CD4-positive, alpha-beta T cell (primary cell): Measurements from ENCODE around the gene PHTF2. TPM values are rescaled to one million over a fixed set of nuclear protein-coding genes. Genes with fewer than 3 reads are reported as not detected.

ENCODE experiments used
- ATAC-seq: fragments of 200-7000 bp; cut with Tn5 transposase; one replicate; pipeline ENCODE4 v1.10.0; 2022; ENCODE audit warnings: mild to moderate bottlenecking; ENCODE audit not compliant: poor library complexity
- CTCF ChIA-PET: fragments of 350-600 bp; sonication (Branson Sonifier 250); formaldehyde crosslinking; loops from one replicate; lab custom pipeline; 2021; ENCODE audit warnings: antibody characterized with exemption, inconsistent platforms; lab: Charles Lee
- POLR2A ChIA-PET: fragments of 350-600 bp; sonication (Branson Sonifier 250); formaldehyde crosslinking; loops from one replicate; lab custom pipeline; 2021; ENCODE audit warnings: antibody characterized with exemption, inconsistent platforms; lab: Charles Lee
- DNase-seq, 14 experiments: peaks; one replicate each; pipeline ENCODE4 v3.0.0-alpha.2; 2013 to 2020; ENCODE audit warnings: mixed read lengths in 2 of 14
- H3K27ac ChIP-seq, 2 donors: one replicate each; pipeline versions ENCODE4 v1.5.1 to v1.7.0; 2013; ENCODE audit warnings: low read length in 2 of 2, low read depth in 1 of 2, mild to moderate bottlenecking in 1 of 2
- H3K27me3 ChIP-seq, 2 experiments: 1 replicate in 1 of 2; 2 replicates in 1 of 2; pipeline versions ENCODE4 v1.6.1 to v1.7.0; 2013; ENCODE audit warnings: low read length in 2 of 2, control low read depth in 1 of 2, mild to moderate bottlenecking in 1 of 2, moderate library complexity in 1 of 2; ENCODE audit not compliant: insufficient read depth in 2 of 2, control insufficient read depth in 1 of 2
- H3K36me3 ChIP-seq: one replicate; pipeline ENCODE4 v1.6.1; 2013; ENCODE audit warnings: low read length, control low read depth; ENCODE audit not compliant: insufficient read depth
- H3K4me1 ChIP-seq: one replicate; pipeline ENCODE4 v1.6.1; 2013; ENCODE audit warnings: low read length, control low read depth; ENCODE audit not compliant: insufficient read depth
- H3K4me3 ChIP-seq: one replicate; pipeline ENCODE4 v1.5.1; 2013; ENCODE audit warnings: mild to moderate bottlenecking, low read length, moderate library complexity
- H3K9me3 ChIP-seq, 2 experiments: 1 replicate in 1 of 2; 2 replicates in 1 of 2; pipeline versions ENCODE4 v1.6.1 to v1.7.0; 2013; ENCODE audit warnings: low read length in 2 of 2, mild to moderate bottlenecking in 2 of 2, control low read depth in 1 of 2, moderate library complexity in 1 of 2; ENCODE audit not compliant: control insufficient read depth in 1 of 2, insufficient read depth in 1 of 2
- H3K27ac Mint-ChIP-seq: one replicate; pipeline ENCODE4 v1.8.0; 2020; ENCODE audit warnings: mixed read lengths
- H3K27me3 Mint-ChIP-seq: one replicate; pipeline ENCODE4 v1.8.0; 2021; ENCODE audit warnings: mixed read lengths
- H3K36me3 Mint-ChIP-seq: one replicate; pipeline ENCODE4 v1.8.0; 2021; ENCODE audit warnings: low read depth, mixed read lengths
- H3K4me1 Mint-ChIP-seq: one replicate; pipeline ENCODE4 v1.8.0; 2021; ENCODE audit warnings: low read depth, mixed read lengths
- H3K4me3 Mint-ChIP-seq: one replicate; pipeline ENCODE4 v1.8.0; 2020; ENCODE audit warnings: mild to moderate bottlenecking, mixed read lengths
- H3K9me3 Mint-ChIP-seq: one replicate; pipeline ENCODE4 v1.8.0; 2020; ENCODE audit warnings: mixed read lengths
- intact Hi-C, 2 experiments: fragments of 100-400 bp; cut with DNase I in 1 of 2; cut with micrococcal nuclease in 1 of 2; formaldehyde crosslinking; loops; one replicate each; pipeline versions ENCODE4 v1.15.1 to v1.9.0; 2023 to 2025; cut with DNase I, micrococcal nuclease
- total RNA-seq, 174 experiments: library from RNA in 2 of 174; stranded (reverse) in 2 of 174; gene quantifications; one replicate each; pipeline ENCODE4 v1.2.3 and lab custom pipeline; 2021 to 2026
- TF ChIP-seq, protein P1 (sequence below): fragments of 200-600 bp; IDR thresholded peaks from one replicate; pipeline ENCODE4 v1.8.0; 2022; ENCODE audit warnings: antibody characterized with exemption, mild to moderate bottlenecking

The PHTF2 gene
- total RNA-seq, 2 experiments from 2014 or later, result 22.6 to 23.5 TPM

DNA sequence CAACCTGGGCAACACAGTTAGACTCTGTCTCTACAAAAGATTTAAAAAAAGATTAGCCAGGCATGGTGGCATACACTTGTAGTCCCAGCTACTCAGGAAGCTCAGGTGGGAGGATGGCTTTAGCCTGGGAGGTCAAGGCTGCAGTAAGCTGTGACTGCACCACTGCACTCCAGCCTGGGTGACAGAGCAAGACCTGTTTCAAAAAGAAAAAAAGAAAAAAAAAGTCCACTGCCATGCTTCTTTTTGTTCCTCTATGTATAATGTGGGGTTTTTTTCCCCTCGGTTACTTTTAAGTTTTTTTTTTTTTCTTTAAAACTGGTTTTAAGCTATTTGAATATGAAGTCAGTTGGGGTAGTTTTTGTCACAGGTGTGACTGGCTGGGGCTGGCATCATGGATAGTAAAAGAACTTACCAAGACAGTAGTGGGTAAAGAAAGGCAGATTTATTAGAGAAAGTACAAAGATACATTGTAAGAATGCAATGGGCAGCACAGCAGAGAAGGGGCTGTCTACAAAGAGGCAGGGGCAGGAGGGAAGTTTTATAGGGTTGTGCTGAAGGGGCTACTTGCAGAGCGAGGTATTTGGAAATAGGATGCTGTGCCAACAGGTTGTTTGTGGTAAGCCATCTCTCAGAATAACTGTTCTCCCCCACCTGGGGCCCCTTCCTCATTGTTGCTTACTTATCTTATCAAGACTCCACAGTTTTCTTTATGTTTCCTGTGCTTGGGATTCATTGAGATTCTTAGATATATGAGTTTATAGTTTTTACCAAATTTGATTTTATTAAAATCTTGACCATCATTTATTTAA is 177.3 kb downstream of the PHTF2 start:
- H3K4me1 Mint-ChIP-seq, result no peaks in the 10 kb centered on the region
- no peaks in the 10 kb centered on the region for H3K27me3 Mint-ChIP-seq
- Histone ChIP-seq H3K4me3 (no peak overlapping the region), H3K27ac (no peak overlapping the region), H3K9me3 (no peaks in the 10 kb centered on the region), H3K36me3 (no peaks in the 10 kb centered on the region), H3K4me1 (no peaks in the 10 kb centered on the region), H3K27me3 (no peaks in the 10 kb centered on the region)
- no peaks in the 10 kb centered on the region for H3K36me3 Mint-ChIP-seq
- ChIA-PET POLR2A (no interaction called here), CTCF (no interaction called here)
- no peak for DNase-seq
- no peak overlapping the region for H3K4me3 Mint-ChIP-seq
- intact Hi-C loops, result no loop called here
- no peak for ATAC-seq
- H3K27ac Mint-ChIP-seq, result no peak overlapping the region
- TF ChIP-seq, protein P1, sequence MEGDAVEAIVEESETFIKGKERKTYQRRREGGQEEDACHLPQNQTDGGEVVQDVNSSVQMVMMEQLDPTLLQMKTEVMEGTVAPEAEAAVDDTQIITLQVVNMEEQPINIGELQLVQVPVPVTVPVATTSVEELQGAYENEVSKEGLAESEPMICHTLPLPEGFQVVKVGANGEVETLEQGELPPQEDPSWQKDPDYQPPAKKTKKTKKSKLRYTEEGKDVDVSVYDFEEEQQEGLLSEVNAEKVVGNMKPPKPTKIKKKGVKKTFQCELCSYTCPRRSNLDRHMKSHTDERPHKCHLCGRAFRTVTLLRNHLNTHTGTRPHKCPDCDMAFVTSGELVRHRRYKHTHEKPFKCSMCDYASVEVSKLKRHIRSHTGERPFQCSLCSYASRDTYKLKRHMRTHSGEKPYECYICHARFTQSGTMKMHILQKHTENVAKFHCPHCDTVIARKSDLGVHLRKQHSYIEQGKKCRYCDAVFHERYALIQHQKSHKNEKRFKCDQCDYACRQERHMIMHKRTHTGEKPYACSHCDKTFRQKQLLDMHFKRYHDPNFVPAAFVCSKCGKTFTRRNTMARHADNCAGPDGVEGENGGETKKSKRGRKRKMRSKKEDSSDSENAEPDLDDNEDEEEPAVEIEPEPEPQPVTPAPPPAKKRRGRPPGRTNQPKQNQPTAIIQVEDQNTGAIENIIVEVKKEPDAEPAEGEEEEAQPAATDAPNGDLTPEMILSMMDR, result no peak
- H3K9me3 Mint-ChIP-seq, result no peaks in the 10 kb centered on the region

DNA sequence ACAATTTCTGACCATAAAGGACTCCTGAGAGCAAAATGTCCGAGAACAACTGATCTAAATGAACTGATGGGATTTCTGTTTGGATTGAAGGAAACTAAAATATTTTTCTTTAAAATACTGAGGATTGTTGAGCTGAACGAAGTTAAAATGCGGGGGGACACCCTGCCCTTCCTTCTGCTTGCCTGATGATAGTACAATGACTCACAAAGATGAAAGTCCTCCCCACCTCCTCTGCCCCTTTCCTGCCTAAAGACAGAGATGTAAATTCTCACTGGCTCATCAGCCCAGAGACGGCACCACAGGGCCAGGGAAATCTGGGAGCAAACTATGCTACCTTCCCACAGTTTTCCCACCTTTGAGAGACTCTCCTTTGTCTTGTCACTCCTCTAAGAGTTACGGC is 180.6 kb downstream of the PHTF2 start:
- H3K4me3 ChIP-seq, result no peak overlapping the region
- no peaks in the 10 kb centered on the region for H3K36me3 ChIP-seq
- TF ChIP-seq, protein P1, result no peak
- H3K9me3 ChIP-seq, result no peaks in the 10 kb centered on the region
- no peaks in the 10 kb centered on the region for H3K36me3 Mint-ChIP-seq
- H3K9me3 Mint-ChIP-seq, result no peaks in the 10 kb centered on the region
- H3K4me1 ChIP-seq, result no peaks in the 10 kb centered on the region
- ATAC-seq (no peak), DNase-seq (no peak)
- H3K27ac ChIP-seq, result no peak overlapping the region
- intact Hi-C loops, result no loop called here
- ChIA-PET CTCF (no interaction called here), POLR2A (no interaction called here)
- no peak overlapping the region for H3K27ac Mint-ChIP-seq
- no peak overlapping the region for H3K4me3 Mint-ChIP-seq
- no peaks in the 10 kb centered on the region for H3K27me3 ChIP-seq
- no peaks in the 10 kb centered on the region for H3K4me1 Mint-ChIP-seq
- H3K27me3 Mint-ChIP-seq, result peaks cover 6% of the 10 kb centered on the region

DNA sequence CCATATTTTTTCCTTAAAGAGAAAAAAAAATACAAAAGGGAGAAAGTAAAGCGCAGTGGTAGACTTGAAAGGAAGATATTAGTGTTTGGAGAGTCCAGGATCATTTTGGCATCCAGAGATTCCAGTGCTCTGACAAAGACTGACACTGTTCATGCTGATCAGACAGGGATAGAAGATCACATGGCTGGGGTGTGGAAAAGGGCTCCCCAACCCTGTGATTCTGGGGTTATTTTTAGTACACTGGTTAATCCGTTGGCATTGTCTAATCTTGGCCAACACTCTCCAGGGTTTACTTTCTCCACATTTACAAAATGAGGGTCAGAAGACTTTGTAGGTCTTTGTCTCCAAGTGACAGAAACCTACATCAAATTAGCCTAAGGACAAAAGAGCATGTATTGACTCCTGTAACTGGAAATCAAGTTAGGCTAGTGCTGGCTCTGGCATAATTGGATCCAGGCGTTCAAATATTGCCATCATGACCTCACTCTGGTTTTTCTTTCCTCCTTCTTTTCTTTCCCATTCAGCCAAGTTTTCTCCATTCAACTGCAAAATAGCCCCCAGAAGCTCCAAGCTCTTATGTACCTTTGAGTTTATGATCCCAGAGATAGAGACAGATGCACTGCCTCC is 181.6 kb downstream of the PHTF2 start:
- intact Hi-C loops, result no loop called here
- no peaks in the 10 kb centered on the region for H3K36me3 ChIP-seq
- H3K27me3 ChIP-seq, result no peaks in the 10 kb centered on the region
- H3K27ac Mint-ChIP-seq, result no peak overlapping the region
- H3K4me1 ChIP-seq, result no peaks in the 10 kb centered on the region
- ATAC-seq (no peak), DNase-seq (no peak)
- no peak overlapping the region for H3K27ac ChIP-seq
- H3K27me3 Mint-ChIP-seq, result peaks cover 6% of the 10 kb centered on the region
- no peaks in the 10 kb centered on the region for H3K36me3 Mint-ChIP-seq
- TF ChIP-seq, protein P1, result no peak
- H3K4me1 Mint-ChIP-seq, result no peaks in the 10 kb centered on the region
- ChIA-PET CTCF (no interaction called here), POLR2A (no interaction called here)
- H3K4me3 Mint-ChIP-seq, result no peak overlapping the region
- H3K4me3 ChIP-seq, result no peak overlapping the region
- no peaks in the 10 kb centered on the region for H3K9me3 Mint-ChIP-seq
- no peaks in the 10 kb centered on the region for H3K9me3 ChIP-seq
